ENCODE data around the gene PKIG. TPM values are rescaled to one million over a fixed set of nuclear protein-coding genes. Genes with fewer than 3 reads are reported as not detected.
A peak's percentile ranks its signal among the peaks of the same experiment; 100 is the strongest.

PKIG gene
- polyA plus RNA-seq, 1 donor (not counting 4 experiments of a cell fraction or from before 2014, with no cell fraction given), result 6.6 TPM

GRCh38 chr20:44643154-44643519 lies 60.8 kb downstream of the PKIG start:
- no peaks in the 10 kb centered on the region for H4K20me1 ChIP-seq (ENCODE audit: control insufficient read depth, extremely low read depth, insufficient read depth, low read length)
- H3K79me2 ChIP-seq (ENCODE audit: control insufficient read depth, insufficient read depth, low read length), result no peaks in the 10 kb centered on the region
- H3K4me1 ChIP-seq (ENCODE audit: control insufficient read depth, extremely low read depth, insufficient read depth, low read length), result peaks cover 41% of the 10 kb centered on the region
- no peaks in the 10 kb centered on the region for H3K27me3 ChIP-seq (ENCODE audit: control insufficient read depth, extremely low read depth, insufficient read depth, low read length)
- no peak for TF ChIP-seq EZH2 (IDR thresholded peaks at IDR 0.05; ENCODE audit: low read length)
- TF ChIP-seq, protein P1, sequence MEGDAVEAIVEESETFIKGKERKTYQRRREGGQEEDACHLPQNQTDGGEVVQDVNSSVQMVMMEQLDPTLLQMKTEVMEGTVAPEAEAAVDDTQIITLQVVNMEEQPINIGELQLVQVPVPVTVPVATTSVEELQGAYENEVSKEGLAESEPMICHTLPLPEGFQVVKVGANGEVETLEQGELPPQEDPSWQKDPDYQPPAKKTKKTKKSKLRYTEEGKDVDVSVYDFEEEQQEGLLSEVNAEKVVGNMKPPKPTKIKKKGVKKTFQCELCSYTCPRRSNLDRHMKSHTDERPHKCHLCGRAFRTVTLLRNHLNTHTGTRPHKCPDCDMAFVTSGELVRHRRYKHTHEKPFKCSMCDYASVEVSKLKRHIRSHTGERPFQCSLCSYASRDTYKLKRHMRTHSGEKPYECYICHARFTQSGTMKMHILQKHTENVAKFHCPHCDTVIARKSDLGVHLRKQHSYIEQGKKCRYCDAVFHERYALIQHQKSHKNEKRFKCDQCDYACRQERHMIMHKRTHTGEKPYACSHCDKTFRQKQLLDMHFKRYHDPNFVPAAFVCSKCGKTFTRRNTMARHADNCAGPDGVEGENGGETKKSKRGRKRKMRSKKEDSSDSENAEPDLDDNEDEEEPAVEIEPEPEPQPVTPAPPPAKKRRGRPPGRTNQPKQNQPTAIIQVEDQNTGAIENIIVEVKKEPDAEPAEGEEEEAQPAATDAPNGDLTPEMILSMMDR (optimal IDR thresholded peaks at IDR 0.05 in 1 of 3, IDR thresholded peaks at IDR 0.05 in 1 of 3, conservative IDR thresholded peaks at IDR 0.05 in 1 of 3; ENCODE audit: extremely low read depth in 1 of 3, insufficient read depth in 2 of 3, low read length in 3 of 3), result peak in 1 of 3 experiments; percentile 1
- H3K4me3 ChIP-seq (ENCODE audit: control insufficient read depth in 2 of 3, extremely low read depth in 1 of 3, insufficient read depth in 2 of 3, low read depth in 1 of 3, low read length in 3 of 3), result no peak overlapping the region
- dilution Hi-C loops (cut with MboI; ENCODE audit: extremely low pct_ligation_motif_present, low sequenced_read_pairs), result no loop called here
- FAIRE-seq (no peak), DNase-seq (ENCODE audit: low read depth, low spot score) (no peak)
- H2AFZ ChIP-seq (ENCODE audit: control insufficient read depth, low read length), result no peak overlapping the region
- peak overlapping the region; percentile 60 for H3K9ac ChIP-seq (ENCODE audit: control insufficient read depth, extremely low read depth, insufficient read depth, low read length)
- H3K9me3 ChIP-seq (ENCODE audit: control insufficient read depth, low read depth, low read length), result peaks cover 3% of the 10 kb centered on the region
- H3K27ac ChIP-seq (ENCODE audit: control insufficient read depth, insufficient read depth, low read length), result peak overlapping the region; percentile 88
- H3K9me1 ChIP-seq (ENCODE audit: control insufficient read depth, extremely low read depth, insufficient read depth, low read length), result peaks cover 6% of the 10 kb centered on the region
- peaks cover 0 to 1% of the 10 kb centered on the region in 2 experiments for H3K36me3 ChIP-seq (ENCODE audit: control insufficient read depth in 2 of 2, extremely low read depth in 1 of 2, insufficient read depth in 2 of 2, low read length in 2 of 2)
- peak overlapping the region; percentile 81 for H3K4me2 ChIP-seq (ENCODE audit: control insufficient read depth, extremely low read depth, insufficient read depth, low read depth, low read length)

DNA sequence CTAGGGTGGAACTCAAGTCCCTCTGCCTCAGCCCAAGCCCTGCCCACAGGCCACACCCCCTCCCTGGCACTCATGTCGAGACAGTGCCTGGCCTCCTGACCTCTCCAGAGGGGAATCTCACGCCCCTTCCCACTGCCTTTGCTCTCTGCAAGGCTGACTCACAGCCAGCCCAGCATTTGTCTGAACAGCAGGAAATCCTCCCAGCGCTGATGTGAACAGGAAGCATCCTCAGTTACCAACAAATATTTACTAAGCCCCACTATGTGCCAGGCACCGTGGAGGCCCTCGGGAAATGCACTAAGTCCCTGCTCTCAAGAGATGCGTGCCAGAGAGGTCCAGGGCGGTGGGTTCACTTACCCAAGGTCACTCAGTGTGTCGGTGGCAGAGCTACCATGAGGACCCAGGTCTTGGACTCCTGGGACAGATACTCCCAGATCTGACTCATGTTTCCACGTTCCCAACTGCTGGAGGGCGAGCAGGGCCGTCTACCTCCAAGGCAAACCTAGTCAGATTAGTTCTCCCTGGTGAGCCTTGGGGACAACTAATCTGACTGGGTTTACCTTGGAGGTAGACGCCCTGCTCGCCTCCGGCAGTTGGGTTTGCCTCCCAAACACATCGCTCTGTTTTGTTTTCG lies 61.3 kb downstream of the PKIG start:
- Histone ChIP-seq H3K79me2 (ENCODE audit: control insufficient read depth, insufficient read depth, low read length) (no peaks in the 10 kb centered on the region), H3K9ac (ENCODE audit: control insufficient read depth, extremely low read depth, insufficient read depth, low read length) (peak overlapping the region; percentile 60), H3K27ac (ENCODE audit: control insufficient read depth, insufficient read depth, low read length) (peak overlapping the region; percentile 88), H3K9me3 (ENCODE audit: control insufficient read depth, low read depth, low read length) (peaks cover 3% of the 10 kb centered on the region), H3K9me1 (ENCODE audit: control insufficient read depth, extremely low read depth, insufficient read depth, low read length) (peaks cover 6% of the 10 kb centered on the region), H3K4me2 (ENCODE audit: control insufficient read depth, extremely low read depth, insufficient read depth, low read depth, low read length) (peak overlapping the region; percentile 81), H4K20me1 (ENCODE audit: control insufficient read depth, extremely low read depth, insufficient read depth, low read length) (no peaks in the 10 kb centered on the region), H3K27me3 (ENCODE audit: control insufficient read depth, extremely low read depth, insufficient read depth, low read length) (no peaks in the 10 kb centered on the region), H3K4me3 (ENCODE audit: control insufficient read depth in 2 of 3, extremely low read depth in 1 of 3, insufficient read depth in 2 of 3, low read depth in 1 of 3, low read length in 3 of 3) (peak overlapping the region in 1 of 3 experiments; percentile 38), H2AFZ (ENCODE audit: control insufficient read depth, low read length) (peak overlapping the region; percentile 79), H3K36me3 (ENCODE audit: control insufficient read depth in 2 of 2, extremely low read depth in 1 of 2, insufficient read depth in 2 of 2, low read length in 2 of 2) (peaks cover 0 to 3% of the 10 kb centered on the region in 2 experiments), H3K4me1 (ENCODE audit: control insufficient read depth, extremely low read depth, insufficient read depth, low read length) (peaks cover 41% of the 10 kb centered on the region)
- TF ChIP-seq, protein P1 (optimal IDR thresholded peaks at IDR 0.05 in 1 of 3, IDR thresholded peaks at IDR 0.05 in 1 of 3, conservative IDR thresholded peaks at IDR 0.05 in 1 of 3; ENCODE audit: extremely low read depth in 1 of 3, insufficient read depth in 2 of 3, low read length in 3 of 3), result no peak
- TF ChIP-seq EZH2 (IDR thresholded peaks at IDR 0.05; ENCODE audit: low read length), result no peak
- dilution Hi-C loops (cut with MboI; ENCODE audit: extremely low pct_ligation_motif_present, low sequenced_read_pairs), result no loop called here
- FAIRE-seq (no peak), DNase-seq (ENCODE audit: low read depth, low spot score) (peak; percentile 54)
